ENCODE measurements around the gene TCF4.
A peak's percentile ranks its signal among the peaks of the same experiment; 100 is the strongest.

Gene TCF4

GRCh38 chr18:55588111-55588869, at the start of gene TCF4:
TCF4 (minus strand) TSS chr18:55588192; CDS start chr18:55587116, 1,076 bp downstream.
- DNase-seq (ENCODE audit: low spot score in 2 of 2) (peak in 1 of 2 donors; percentile 3), ATAC-seq (no peak)
- peaks cover 7% of the 10 kb centered on the region for H3K4me1 Mint-ChIP-seq
- no peaks in the 10 kb centered on the region for H3K36me3 Mint-ChIP-seq
- peak within 1 kb of the TSS; percentile 72 for H3K4me3 Mint-ChIP-seq
- H3K27ac Mint-ChIP-seq = no peak within 1 kb of the TSS
- H3K9me3 Mint-ChIP-seq = peaks cover 2% of the 10 kb centered on the region

- H3K27ac Mint-ChIP-seq = no peak overlapping the region
- no peaks in the 10 kb centered on the region for H3K36me3 Mint-ChIP-seq
- H3K4me3 Mint-ChIP-seq = no peak overlapping the region
- peaks cover 31% of the 10 kb centered on the region for H3K9me3 Mint-ChIP-seq
- DNase-seq (ENCODE audit: low spot score in 2 of 2) (no peak), ATAC-seq (no peak)
- H3K4me1 Mint-ChIP-seq = no peaks in the 10 kb centered on the region
Measured at GRCh38 chr18:55637204-55637603, 49.2 kb upstream of the TCF4 start.

GRCh38 chr18:55635439-55635838, 47.4 kb upstream of the TCF4 start:
- no peaks in the 10 kb centered on the region for H3K4me1 Mint-ChIP-seq
- H3K9me3 Mint-ChIP-seq = peaks cover 15% of the 10 kb centered on the region
- no peak for ATAC-seq

GRCh38 chr18:55634545-55634944, 46.6 kb upstream of the TCF4 start:
- DNase-seq (ENCODE audit: low spot score in 2 of 2) = no peak
- ATAC-seq = no peak
- no peak overlapping the region for H3K4me3 Mint-ChIP-seq
- peaks cover 13% of the 10 kb centered on the region for H3K9me3 Mint-ChIP-seq
- H3K27ac Mint-ChIP-seq = no peak overlapping the region
- no peaks in the 10 kb centered on the region for H3K4me1 Mint-ChIP-seq
- no peaks in the 10 kb centered on the region for H3K36me3 Mint-ChIP-seq

More at GRCh38 chr18:55635439-55635838, 47.4 kb upstream of the TCF4 start:
- no peak for DNase-seq (ENCODE audit: low spot score in 2 of 2)
- H3K27ac Mint-ChIP-seq = no peak overlapping the region
- no peak overlapping the region for H3K4me3 Mint-ChIP-seq
- H3K36me3 Mint-ChIP-seq = no peaks in the 10 kb centered on the region

- peaks cover 13% of the 10 kb centered on the region for H3K9me3 Mint-ChIP-seq
- no peaks in the 10 kb centered on the region for H3K36me3 Mint-ChIP-seq
- no peak for DNase-seq (ENCODE audit: low spot score in 2 of 2)
- no peak overlapping the region for H3K27ac Mint-ChIP-seq
- no peaks in the 10 kb centered on the region for H3K4me1 Mint-ChIP-seq
- no peak for ATAC-seq
- no peak overlapping the region for H3K4me3 Mint-ChIP-seq
Measured at GRCh38 chr18:55633032-55633431, 45.0 kb upstream of the TCF4 start.

GRCh38 chr18:55629133-55629532, 41.1 kb upstream of the TCF4 start:
- Mint-ChIP-seq H3K9me3 (no peaks in the 10 kb centered on the region), H3K4me3 (no peak overlapping the region), H3K27ac (no peak overlapping the region), H3K4me1 (no peaks in the 10 kb centered on the region), H3K36me3 (no peaks in the 10 kb centered on the region)
- ATAC-seq (no peak), DNase-seq (ENCODE audit: low spot score in 2 of 2) (no peak)

GRCh38 chr18:55627007-55627406, 39.0 kb upstream of the TCF4 start:
- DNase-seq (ENCODE audit: low spot score in 2 of 2) (no peak), ATAC-seq (no peak)
- H3K9me3 Mint-ChIP-seq = no peaks in the 10 kb centered on the region
- no peaks in the 10 kb centered on the region for H3K4me1 Mint-ChIP-seq
- H3K36me3 Mint-ChIP-seq = no peaks in the 10 kb centered on the region
- H3K27ac Mint-ChIP-seq = no peak overlapping the region
- no peak overlapping the region for H3K4me3 Mint-ChIP-seq

GRCh38 chr18:55625901-55626300, 37.9 kb upstream of the TCF4 start:
- no peaks in the 10 kb centered on the region for H3K36me3 Mint-ChIP-seq
- H3K4me3 Mint-ChIP-seq = no peak overlapping the region
- no peak overlapping the region for H3K27ac Mint-ChIP-seq
- ATAC-seq (no peak), DNase-seq (ENCODE audit: low spot score in 2 of 2) (no peak)
- H3K9me3 Mint-ChIP-seq = no peaks in the 10 kb centered on the region
- no peaks in the 10 kb centered on the region for H3K4me1 Mint-ChIP-seq

- H3K36me3 Mint-ChIP-seq = no peaks in the 10 kb centered on the region
- no peaks in the 10 kb centered on the region for H3K4me1 Mint-ChIP-seq
- no peak overlapping the region for H3K4me3 Mint-ChIP-seq
- no peak for ATAC-seq
- H3K9me3 Mint-ChIP-seq = peaks cover 6% of the 10 kb centered on the region
- no peak for DNase-seq (ENCODE audit: low spot score in 2 of 2)
- H3K27ac Mint-ChIP-seq = no peak overlapping the region
Measured at GRCh38 chr18:55623626-55624025, 35.6 kb upstream of the TCF4 start.

- H3K9me3 Mint-ChIP-seq = no peaks in the 10 kb centered on the region
- ATAC-seq = no peak
- H3K4me1 Mint-ChIP-seq = no peaks in the 10 kb centered on the region
- DNase-seq (ENCODE audit: low spot score in 2 of 2) = no peak
- no peak overlapping the region for H3K4me3 Mint-ChIP-seq
- no peak overlapping the region for H3K27ac Mint-ChIP-seq
- no peaks in the 10 kb centered on the region for H3K36me3 Mint-ChIP-seq
Measured at GRCh38 chr18:55610506-55610905, 22.5 kb upstream of the TCF4 start.

GRCh38 chr18:55609160-55609825, 21.3 kb upstream of the TCF4 start:
- Mint-ChIP-seq H3K27ac (no peak overlapping the region), H3K4me1 (no peaks in the 10 kb centered on the region)

GRCh38 chr18:55608497-55608896, 20.5 kb upstream of the TCF4 start:
- ATAC-seq = no peak
- Mint-ChIP-seq H3K4me1 (no peaks in the 10 kb centered on the region), H3K36me3 (no peaks in the 10 kb centered on the region)

More at GRCh38 chr18:55609160-55609825, 21.3 kb upstream of the TCF4 start:
- ATAC-seq (no peak), DNase-seq (ENCODE audit: low spot score in 2 of 2) (no peak)
- no peaks in the 10 kb centered on the region for H3K36me3 Mint-ChIP-seq
- no peak overlapping the region for H3K4me3 Mint-ChIP-seq
- no peaks in the 10 kb centered on the region for H3K9me3 Mint-ChIP-seq

GRCh38 chr18:55607773-55608172, 19.8 kb upstream of the TCF4 start:
- no peak for ATAC-seq
- H3K9me3 Mint-ChIP-seq = no peaks in the 10 kb centered on the region

More at GRCh38 chr18:55608497-55608896, 20.5 kb upstream of the TCF4 start:
- Mint-ChIP-seq H3K4me3 (no peak overlapping the region), H3K9me3 (no peaks in the 10 kb centered on the region), H3K27ac (no peak overlapping the region)
- no peak for DNase-seq (ENCODE audit: low spot score in 2 of 2)

GRCh38 chr18:55605733-55606338, 17.8 kb upstream of the TCF4 start:
- Mint-ChIP-seq H3K4me3 (no peak overlapping the region), H3K36me3 (no peaks in the 10 kb centered on the region), H3K27ac (no peak overlapping the region), H3K9me3 (no peaks in the 10 kb centered on the region), H3K4me1 (no peaks in the 10 kb centered on the region)
- no peak for DNase-seq (ENCODE audit: low spot score in 2 of 2)
- ATAC-seq = no peak

More at GRCh38 chr18:55607773-55608172, 19.8 kb upstream of the TCF4 start:
- no peak for DNase-seq (ENCODE audit: low spot score in 2 of 2)
- Mint-ChIP-seq H3K4me1 (no peaks in the 10 kb centered on the region), H3K36me3 (no peaks in the 10 kb centered on the region), H3K4me3 (no peak overlapping the region), H3K27ac (no peak overlapping the region)

- Mint-ChIP-seq H3K9me3 (no peaks in the 10 kb centered on the region), H3K4me1 (no peaks in the 10 kb centered on the region), H3K4me3 (no peak overlapping the region), H3K36me3 (no peaks in the 10 kb centered on the region), H3K27ac (no peak overlapping the region)
- ATAC-seq = no peak
- no peak for DNase-seq (ENCODE audit: low spot score in 2 of 2)
Measured at GRCh38 chr18:55603775-55604174, 15.8 kb upstream of the TCF4 start.

GRCh38 chr18:55593888-55594287, 5.9 kb upstream of the TCF4 start:
- DNase-seq (ENCODE audit: low spot score in 2 of 2) = no peak
- Mint-ChIP-seq H3K27ac (no peak overlapping the region), H3K36me3 (no peaks in the 10 kb centered on the region), H3K4me3 (no peak overlapping the region), H3K4me1 (no peaks in the 10 kb centered on the region), H3K9me3 (no peaks in the 10 kb centered on the region)
- no peak for ATAC-seq

All from stimulated activated effector memory CD8-positive, alpha-beta T cell treated with anti-CD3 and anti-CD28 coated beads, Interleukin-12 subunit alpha, Interleukin-12 subunit beta, amount 100 ng/mL, for 72 hours (primary cell).